ENCODE measurements around the gene FAM117B.

Gene FAM117B

GRCh38 chr2:202756598-202756997, 121.8 kb downstream of the FAM117B start:
- Histone ChIP-seq H3K27ac (no peak overlapping the region), H3K4me3 (ENCODE audit: low read depth, low read length) (no peak overlapping the region), H3K9me3 (ENCODE audit: severe bottlenecking) (no peaks in the 10 kb centered on the region), H3K27me3 (ENCODE audit: insufficient read depth, low read depth, severe bottlenecking) (no peaks in the 10 kb centered on the region), H3K36me3 (peaks cover 29% of the 10 kb centered on the region)
- no peak for DNase-seq
- no peak for TF ChIP-seq CTCF (IDR thresholded peaks at IDR 0.05; ENCODE audit: low read depth, low read length)

GRCh38 chr2:202757339-202757738, 122.6 kb downstream of the FAM117B start:
- no peaks in the 10 kb centered on the region for H3K9me3 ChIP-seq (ENCODE audit: severe bottlenecking)
- peaks cover 29% of the 10 kb centered on the region for H3K36me3 ChIP-seq
- DNase-seq = no peak
- no peak overlapping the region for H3K4me3 ChIP-seq (ENCODE audit: low read depth, low read length)
- H3K27me3 ChIP-seq (ENCODE audit: insufficient read depth, low read depth, severe bottlenecking) = no peaks in the 10 kb centered on the region
- H3K27ac ChIP-seq = no peak overlapping the region
- no peak for TF ChIP-seq CTCF (IDR thresholded peaks at IDR 0.05; ENCODE audit: low read depth, low read length)

- H3K36me3 ChIP-seq = peaks cover 29% of the 10 kb centered on the region
- H3K4me3 ChIP-seq (ENCODE audit: low read depth, low read length) = no peak overlapping the region
- DNase-seq = no peak
- no peak for TF ChIP-seq CTCF (IDR thresholded peaks at IDR 0.05; ENCODE audit: low read depth, low read length)
- H3K27me3 ChIP-seq (ENCODE audit: insufficient read depth, low read depth, severe bottlenecking) = no peaks in the 10 kb centered on the region
- no peaks in the 10 kb centered on the region for H3K9me3 ChIP-seq (ENCODE audit: severe bottlenecking)
- H3K27ac ChIP-seq = no peak overlapping the region
These were observed 123.4 kb downstream of the FAM117B start for GRCh38 chr2:202758128-202758527.

- Histone ChIP-seq H3K9me3 (ENCODE audit: severe bottlenecking) (no peaks in the 10 kb centered on the region), H3K27ac (no peak overlapping the region), H3K27me3 (ENCODE audit: insufficient read depth, low read depth, severe bottlenecking) (no peaks in the 10 kb centered on the region), H3K4me3 (ENCODE audit: low read depth, low read length) (no peak overlapping the region), H3K36me3 (peaks cover 29% of the 10 kb centered on the region)
- DNase-seq = no peak
- no peak for TF ChIP-seq CTCF (IDR thresholded peaks at IDR 0.05; ENCODE audit: low read depth, low read length)
These were observed 123.8 kb downstream of the FAM117B start for GRCh38 chr2:202758604-202759003.

GRCh38 chr2:202760848-202761247, 126.1 kb downstream of the FAM117B start:
- peaks cover 34% of the 10 kb centered on the region for H3K36me3 ChIP-seq
- H3K27me3 ChIP-seq (ENCODE audit: insufficient read depth, low read depth, severe bottlenecking) = no peaks in the 10 kb centered on the region
- no peaks in the 10 kb centered on the region for H3K9me3 ChIP-seq (ENCODE audit: severe bottlenecking)
- DNase-seq = no peak
- TF ChIP-seq CTCF (IDR thresholded peaks at IDR 0.05; ENCODE audit: low read depth, low read length) = no peak
- H3K4me3 ChIP-seq (ENCODE audit: low read depth, low read length) = no peak overlapping the region
- H3K27ac ChIP-seq = no peak overlapping the region

GRCh38 chr2:202762556-202762955, 127.8 kb downstream of the FAM117B start:
- no peaks in the 10 kb centered on the region for H3K27me3 ChIP-seq (ENCODE audit: insufficient read depth, low read depth, severe bottlenecking)
- no peak overlapping the region for H3K27ac ChIP-seq
- H3K36me3 ChIP-seq = peaks cover 29% of the 10 kb centered on the region
- DNase-seq = no peak
- H3K9me3 ChIP-seq (ENCODE audit: severe bottlenecking) = no peaks in the 10 kb centered on the region
- no peak for TF ChIP-seq CTCF (IDR thresholded peaks at IDR 0.05; ENCODE audit: low read depth, low read length)
- no peak overlapping the region for H3K4me3 ChIP-seq (ENCODE audit: low read depth, low read length)
